ENCODE measurements around the gene FAR2. TPM values are rescaled to one million over a fixed set of nuclear protein-coding genes. Genes with fewer than 3 reads are reported as not detected.

The FAR2 gene
- total RNA-seq = 0.79 and 1.1 TPM in 2 replicates

GRCh38 chr12:29148911-29149690 lies at the start of gene FAR2:
Gene FAR2 (plus strand): TSS chr12:29149278. CDS start chr12:29270450, 121,172 bp downstream.

GRCh38 chr12:29380536-29381523 lies 231.8 kb downstream of the FAR2 start, which contains the start of gene ERGIC2:
Gene ERGIC2 (minus strand): TSS chr12:29381172. CDS start chr12:29371633, 9,539 bp downstream.

Other genes with a start within 250 kb of the FAR2 start
- gene ERGIC2, start 231.9 kb downstream of the FAR2 start, total RNA-seq = 42.8 and 82.1 TPM in 2 replicates